H1 (cell line): ENCODE results near the gene ANAPC15. TPM values are rescaled to one million over a fixed set of nuclear protein-coding genes. Genes with fewer than 3 reads are reported as not detected.
"Not testable (repeated sequence)": the region's sequence is repeated elsewhere in the genome, so short reads cannot be mapped to it uniquely, and the experiment has no call there.

Experiments used
- CTCF ChIA-PET: fragments of 300-600 bp; sonication (Branson Sonifier 250); formaldehyde crosslinking; loops from one replicate; lab custom pipeline; 2021; ENCODE audit not compliant: partially characterized antibody; lab: Charles Lee
- POLR2A ChIA-PET: fragments of 300-600 bp; sonication (Branson Sonifier 250); formaldehyde crosslinking; loops from one replicate; lab custom pipeline; 2021; ENCODE audit warnings: inconsistent platforms; ENCODE audit not compliant: partially characterized antibody; lab: Charles Lee
- DNase-seq, 2 experiments: peaks; one replicate each; pipeline versions ENCODE4 v3.0.0 to v3.0.0-alpha.2; 2010 to 2022; ENCODE audit warnings: low spot score in 2 of 2, low read depth in 1 of 2, mixed read lengths in 1 of 2
- FAIRE-seq: peaks from 2 replicates; lab custom pipeline; 2011; peaks lifted over from hg19 to GRCh38; lab: Jason Lieb, UNC
- H2AFZ ChIP-seq: 2 replicates; pipeline ENCODE4 v1.8.1; 2012; ENCODE audit warnings: low read length, inconsistent platforms
- H2AK5ac ChIP-seq: 2 replicates; pipeline ENCODE4 v1.6.1; 2013; ENCODE audit warnings: low read depth, low read length
- H2BK120ac ChIP-seq: replicated peaks from 2 replicates; pipeline ENCODE3; 2013; ENCODE audit warnings: low read depth, low read length, inconsistent platforms
- H2BK12ac ChIP-seq: 2 replicates; pipeline ENCODE4 v1.6.1; 2013; ENCODE audit warnings: low read depth, low read length
- H2BK15ac ChIP-seq: 2 replicates; pipeline ENCODE4 v1.6.1; 2013; ENCODE audit warnings: low read length
- H2BK20ac ChIP-seq: 2 replicates; pipeline ENCODE4 v1.6.1; 2013; ENCODE audit warnings: low read length
- H2BK5ac ChIP-seq: 2 replicates; pipeline ENCODE4 v1.6.1; 2013; ENCODE audit warnings: low read depth, low read length
- H3K14ac ChIP-seq: 2 replicates; pipeline ENCODE4 v1.6.1; 2013; ENCODE audit warnings: inconsistent platforms; ENCODE audit not compliant: insufficient read length
- H3K18ac ChIP-seq: 2 replicates; pipeline ENCODE4 v1.6.1; 2013; ENCODE audit warnings: low read length; ENCODE audit errors: extremely low read depth
- H3K23ac ChIP-seq: 2 replicates; pipeline ENCODE4 v1.6.1; 2013; ENCODE audit warnings: inconsistent platforms; ENCODE audit not compliant: insufficient read length
- H3K23me2 ChIP-seq: 2 replicates; pipeline ENCODE4 v1.6.1; 2013; ENCODE audit warnings: low read depth, low read length
- H3K27ac ChIP-seq: 2 replicates; pipeline ENCODE4 v1.6.1; 2011; ENCODE audit warnings: low read depth, low read length, inconsistent platforms
- H3K27me3 ChIP-seq, 4 experiments: replicated peaks in 1 of 4; 1 replicate in 1 of 4; 2 replicates in 3 of 4; pipeline versions ENCODE4 v1.6.1 to v1.8.1; 2011 to 2013; ENCODE audit warnings: low read length in 3 of 4, mild to moderate bottlenecking in 3 of 4, inconsistent platforms in 2 of 4, mixed read lengths in 2 of 4, moderate library complexity in 1 of 4; ENCODE audit not compliant: control insufficient read depth in 3 of 4, insufficient read depth in 3 of 4; ENCODE audit errors: extremely low read depth in 1 of 4
- H3K36me3 ChIP-seq, 4 experiments: 2 replicates each; pipeline versions ENCODE4 v1.6.1 to v1.8.1; 2011 to 2013; ENCODE audit warnings: mild to moderate bottlenecking in 4 of 4, low read length in 3 of 4, moderate library complexity in 2 of 4, control low read depth in 1 of 4, inconsistent platforms in 1 of 4; ENCODE audit not compliant: insufficient read depth in 4 of 4, control insufficient read depth in 2 of 4
- H3K4ac ChIP-seq: replicated peaks from 2 replicates; pipeline ENCODE3; 2013; ENCODE audit warnings: low read length, low read depth, mixed read lengths, inconsistent platforms; ENCODE audit not compliant: insufficient read length
- H3K4me1 ChIP-seq, 4 experiments: replicated peaks in 1 of 4; 1 replicate in 1 of 4; 2 replicates in 3 of 4; pipeline versions ENCODE4 v1.6.1 to v1.8.1; 2011 to 2013; ENCODE audit warnings: low read length in 3 of 4, inconsistent platforms in 2 of 4, mixed read lengths in 1 of 4; ENCODE audit not compliant: insufficient read depth in 4 of 4, control insufficient read depth in 3 of 4
- H3K4me2 ChIP-seq, 2 experiments: 2 replicates each; pipeline versions ENCODE4 v1.6.1 to v1.8.1; 2011 to 2013; ENCODE audit warnings: low read depth in 2 of 2, low read length in 2 of 2, control low read depth in 1 of 2, inconsistent platforms in 1 of 2, mild to moderate bottlenecking in 1 of 2; ENCODE audit not compliant: insufficient read depth in 1 of 2
- H3K4me3 ChIP-seq, 4 experiments: fragments of 200-600, 300-600 bp in 1 of 4; sonication (generic), shearing (Covaris generic), sonication (Bioruptor Twin) in 1 of 4; 2 replicates each; pipeline versions ENCODE4 v1.5.1 to v1.8.1; 2011 to 2016; ENCODE audit warnings: low read length in 4 of 4, low read depth in 3 of 4, control low read depth in 2 of 4, inconsistent platforms in 2 of 4, mild to moderate bottlenecking in 2 of 4, mixed read lengths in 1 of 4, moderate library complexity in 1 of 4; ENCODE audit not compliant: insufficient read depth in 2 of 4; ENCODE audit errors: extremely low read depth in 1 of 4
- H3K56ac ChIP-seq: replicated peaks from 2 replicates; pipeline ENCODE3; 2013; ENCODE audit warnings: low read depth, mild to moderate bottlenecking, mixed read lengths, low read length, inconsistent platforms; ENCODE audit not compliant: insufficient read length
- H3K79me1 ChIP-seq: 2 replicates; pipeline ENCODE4 v1.6.1; 2013; ENCODE audit warnings: low read depth, low read length, control low read depth
- H3K79me2 ChIP-seq, 2 experiments: 2 replicates each; pipeline versions ENCODE4 v1.6.1 to v1.8.1; 2012 to 2013; ENCODE audit warnings: low read length in 2 of 2, mild to moderate bottlenecking in 2 of 2, inconsistent platforms in 1 of 2; ENCODE audit not compliant: insufficient read depth in 2 of 2, control insufficient read depth in 1 of 2
- H3K9ac ChIP-seq, 4 experiments: replicated peaks in 1 of 4; 1 replicate in 1 of 4; 2 replicates in 3 of 4; pipeline versions ENCODE4 v1.6.1 to v1.8.1; 2011 to 2013; ENCODE audit warnings: low read depth in 3 of 4, low read length in 3 of 4, control low read depth in 2 of 4, mild to moderate bottlenecking in 2 of 4, moderate library complexity in 2 of 4, inconsistent platforms in 1 of 4; ENCODE audit errors: extremely low read depth in 1 of 4
- H3K9me3 ChIP-seq, 2 experiments: 2 replicates each; pipeline versions ENCODE4 v1.6.1 to v1.8.1; 2012 to 2013; ENCODE audit warnings: mild to moderate bottlenecking in 2 of 2, moderate library complexity in 2 of 2, control low read depth in 1 of 2, inconsistent platforms in 1 of 2, low read depth in 1 of 2, low read length in 1 of 2, mixed read lengths in 1 of 2; ENCODE audit not compliant: insufficient read depth in 2 of 2
- H4K20me1 ChIP-seq, 2 experiments: replicated peaks in 1 of 2; 2 replicates each; pipeline versions ENCODE3 to v1.8.1; 2011 to 2013; ENCODE audit warnings: inconsistent platforms in 2 of 2, low read length in 2 of 2, mild to moderate bottlenecking in 1 of 2; ENCODE audit not compliant: insufficient read depth in 2 of 2, control insufficient read depth in 1 of 2
- H4K5ac ChIP-seq: 2 replicates; pipeline ENCODE4 v1.6.1; 2013; ENCODE audit warnings: low read length, low read depth, mixed read lengths, inconsistent platforms; ENCODE audit not compliant: insufficient read length
- H4K8ac ChIP-seq: 2 replicates; pipeline ENCODE4 v1.8.0; 2013; ENCODE audit warnings: mild to moderate bottlenecking, moderate library complexity, low read length, inconsistent platforms; ENCODE audit not compliant: insufficient read depth; ENCODE audit errors: extremely low read depth
- H4K91ac ChIP-seq: replicated peaks from 2 replicates; pipeline ENCODE3; 2013; ENCODE audit warnings: low read length, mixed read lengths, inconsistent platforms; ENCODE audit not compliant: insufficient read length
- WGBS, 2 experiments: shearing (Covaris generic) in 1 of 2; methylation state at CpG; one replicate each; pipeline versions ENCODE4 v1.1.6 to v1.1.7; 2013 to 2015; ENCODE audit warnings: low lambda C conversion rate in 2 of 2, mixed read lengths in 2 of 2, inconsistent platforms in 1 of 2, low coverage in 1 of 2, missing lambda C conversion rate in 1 of 2; ENCODE audit not compliant: insufficient replicate concordance in 2 of 2, insufficient coverage in 1 of 2, insufficient read length in 1 of 2; ENCODE audit errors: extremely low coverage in 1 of 2, missing lambda C conversion rate in 1 of 2; 5-methylcytosine and 5-hydroxymethylcytosine counted together
- polyA plus RNA-seq, 7 experiments: library from polyadenylated mRNA; depleted of rRNA in 3 of 7; stranded (reverse) in 5 of 7; unstranded in 2 of 7; fragments of >200 nt in 5 of 7; fragments of 200-250 nt in 2 of 7; gene quantifications; 1 replicate in 5 of 7; 2 replicates in 1 of 7; 4 replicates in 1 of 7; pipeline versions ENCODE4 v1.2.1 to v1.2.3, GENCODE V29; 2011 to 2013; ENCODE audit warnings: missing spikeins in 2 of 7, mixed read lengths in 2 of 7
- total RNA-seq: library from RNA; stranded (reverse); fragmentation: NEBNext Ultra II Directional; extraction: Animal tissue kit (Norgen Biotek cat#: 25700); gene quantifications from 2 replicates; pipeline ENCODE4 v1.2.1, GENCODE V29; 2021

The ANAPC15 gene
- total and polyA plus RNA-seq, 2 of the 8 experiments (the other 6 are each of a cell fraction or from before 2014, with no cell fraction given): 66.2 to 74.9 TPM

GRCh38 chr11:72135473-72135872, 23.0 kb upstream of the ANAPC15 start, which contains the start of gene FOLR3:
Gene FOLR3, plus strand, starts transcription at chr11:72135725. Its CDS starts 228 bp downstream, at chr11:72135953.
- H4K8ac ChIP-seq: peak within 1 kb of the TSS; percentile 14; the same call in 1 of the 2 replicates
- H4K91ac ChIP-seq, H2AFZ ChIP-seq, H3K18ac ChIP-seq, H3K14ac ChIP-seq, H3K56ac ChIP-seq, H2BK20ac ChIP-seq, H3K27me3 ChIP-seq, H3K9ac ChIP-seq, H4K5ac ChIP-seq, H3K79me2 ChIP-seq, DNase-seq, H3K4me1 ChIP-seq, H2AK5ac ChIP-seq, H2BK12ac ChIP-seq, H3K23ac ChIP-seq, H3K27ac ChIP-seq, H2BK120ac ChIP-seq, FAIRE-seq, H3K4ac ChIP-seq, H3K36me3 ChIP-seq, H4K20me1 ChIP-seq, H3K79me1 ChIP-seq, H3K23me2 ChIP-seq, H2BK5ac ChIP-seq, H3K4me2 ChIP-seq, H3K4me3 ChIP-seq, H2BK15ac ChIP-seq, POLR2A ChIA-PET, H3K9me3 ChIP-seq: not testable (repeated sequence)
- CTCF ChIA-PET: interaction anchor here (0.6 to 1.6 kb wide), 2 partner anchors 9 to 168 kb away, joined by 6 to 9 read pairs; no protein-coding TSS in a partner anchor
- WGBS, 2 experiments: 93% methylated on average over 3 of the region's 4 CpGs; no CpG with 5 or more reads in 1 of the 2 experiments
